NCI-H345 treated with DMSO at 0.1 percent for 48 hours (cell line): ENCODE measurements around the gene PRR12.

Experiments used
- DNase-seq: peaks from one replicate; lab custom pipeline; 2025; ENCODE audit not compliant: unreplicated experiment; lab: John Stamatoyannopoulos, UW

Gene PRR12

DNA sequence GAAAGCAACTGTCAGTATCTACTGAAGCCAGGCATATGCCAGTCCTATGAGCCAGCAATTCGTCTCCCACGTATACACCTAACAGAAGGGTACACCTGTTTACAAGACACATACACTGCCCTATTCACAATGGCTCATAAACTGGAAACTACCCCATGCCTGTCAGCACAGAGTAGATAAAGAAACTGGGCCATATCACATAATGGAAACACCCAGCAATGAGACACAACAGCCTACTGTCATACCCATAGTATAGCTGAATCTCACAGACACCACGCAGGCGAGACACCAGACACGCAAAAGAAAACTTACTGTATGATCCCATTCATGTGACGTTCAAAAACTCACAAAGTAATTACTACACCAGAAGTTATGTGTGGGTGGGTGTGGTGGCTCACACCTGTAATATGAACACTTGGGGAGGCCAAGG is 26.4 kb upstream of the PRR12 start:
- no peak for DNase-seq

DNA sequence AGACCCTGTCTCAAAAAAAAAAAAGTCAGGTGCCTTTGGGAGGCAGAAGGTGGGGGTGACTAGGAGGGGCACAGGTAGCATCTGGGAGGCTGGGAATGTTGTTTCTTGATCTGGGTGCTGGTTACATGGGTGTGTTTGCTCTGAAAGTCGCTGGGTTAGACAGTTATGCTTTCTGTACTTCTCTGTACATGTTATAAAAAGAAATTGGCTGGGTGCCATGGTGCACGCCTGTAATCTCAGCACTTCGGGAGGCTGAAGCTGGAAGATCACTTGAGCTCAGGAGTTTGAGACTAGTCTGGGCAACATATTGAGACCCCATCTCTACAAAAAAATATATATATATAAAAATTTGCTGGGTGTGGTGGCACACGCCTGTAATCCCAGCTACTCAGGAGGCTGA is 25.7 kb upstream of the PRR12 start:
- no peak for DNase-seq

- DNase-seq = no peak
These were observed 24.7 kb upstream of the PRR12 start for GRCh38 chr19:49566302-49566701.

DNA sequence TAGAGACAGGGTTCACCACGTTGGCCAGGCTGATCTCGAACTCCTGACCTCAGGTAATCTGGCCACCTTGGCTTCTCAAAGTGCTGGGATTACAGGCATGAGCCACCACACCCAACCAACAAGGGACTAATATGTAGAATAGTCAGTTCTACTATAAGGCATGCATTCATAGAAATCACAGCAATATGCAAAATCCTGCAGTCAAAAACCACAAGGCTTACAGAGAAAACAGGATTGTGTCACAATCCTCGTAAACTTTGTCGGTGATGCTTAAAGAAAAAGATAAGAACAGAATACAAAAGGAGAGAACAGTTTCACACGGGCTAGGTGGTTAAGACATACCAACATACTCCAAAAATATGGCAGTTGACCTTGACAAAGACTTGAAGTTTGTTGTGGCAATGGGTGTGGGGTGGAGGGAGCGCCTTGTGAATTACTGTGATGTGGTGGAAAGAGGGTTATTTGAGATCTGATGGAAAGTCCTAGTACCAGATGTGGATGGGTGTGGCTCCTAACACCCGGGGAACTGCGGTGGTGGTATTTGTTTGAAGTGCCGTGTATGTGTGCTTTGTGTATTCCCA is 23.0 kb upstream of the PRR12 start:
- DNase-seq = no peak

- DNase-seq = peak; percentile 53
These were observed 20.7 kb upstream of the PRR12 start for GRCh38 chr19:49570138-49570856.

DNA sequence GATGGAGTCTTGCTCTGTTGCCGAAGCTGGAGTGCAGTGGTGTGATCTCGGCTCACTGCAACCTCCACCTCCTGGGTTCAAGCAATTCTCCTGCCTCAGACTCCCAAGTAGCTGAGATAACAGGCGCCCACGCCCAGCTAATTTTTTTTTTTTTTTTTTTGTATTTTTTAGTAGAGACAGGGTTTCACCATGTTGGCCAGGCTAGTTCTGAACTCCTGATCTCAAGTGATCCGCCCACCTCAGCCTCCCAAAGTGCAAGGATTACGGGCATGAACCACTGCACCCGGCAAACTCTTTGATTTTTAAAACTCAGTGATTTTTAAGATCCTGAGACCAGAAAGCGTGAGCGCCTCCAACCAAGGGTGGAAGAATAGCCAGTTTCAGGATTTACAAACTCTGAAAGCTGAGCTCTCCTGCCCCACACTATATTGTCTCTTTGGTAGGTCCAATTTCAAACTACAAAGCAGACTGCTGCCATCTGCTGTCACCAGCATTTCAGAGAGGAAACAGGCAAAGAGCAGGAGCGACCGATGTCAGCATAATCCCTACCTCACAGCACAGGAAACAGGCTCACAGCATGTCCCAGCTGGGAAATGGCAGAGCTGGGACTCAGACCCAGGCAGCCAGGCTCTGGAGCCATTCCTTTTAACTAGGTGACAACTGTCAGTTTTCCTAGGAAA is 19.8 kb upstream of the PRR12 start:
- DNase-seq = no peak

GRCh38 chr19:49573009-49573408 is 18.0 kb upstream of the PRR12 start:
- no peak for DNase-seq

DNA sequence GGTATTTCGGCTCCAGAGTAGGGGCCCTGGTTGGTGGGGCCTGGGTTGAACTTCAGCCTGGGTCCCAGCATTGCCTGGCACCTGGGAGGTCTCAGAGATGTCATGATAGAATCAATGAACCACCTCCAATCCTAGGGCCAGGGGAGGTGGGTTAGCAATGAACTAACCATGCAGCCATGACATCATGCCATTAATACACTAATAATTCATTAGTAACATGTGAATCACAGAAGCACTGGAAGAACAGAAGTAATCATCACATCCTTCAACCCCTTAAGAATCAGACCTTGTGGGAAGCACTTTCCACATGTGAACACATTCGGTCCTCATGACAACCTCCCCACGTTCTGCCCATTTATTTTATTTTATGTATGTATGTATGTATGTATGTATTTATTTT is 17.6 kb upstream of the PRR12 start:
- no peak for DNase-seq

GRCh38 chr19:49574206-49574755 is 16.7 kb upstream of the PRR12 start:
- DNase-seq = no peak

- no peak for DNase-seq
These were observed 11.8 kb upstream of the PRR12 start for GRCh38 chr19:49579193-49579592.

GRCh38 chr19:49579947-49580263 is 11.1 kb upstream of the PRR12 start:
- DNase-seq = no peak

- peak; percentile 77 for DNase-seq
These were observed 10.5 kb upstream of the PRR12 start, which contains the start of gene NOSIP for GRCh38 chr19:49580264-49581006. TSS of gene NOSIP (minus strand) at chr19:49580556. CDS start at chr19:49560691, 19,865 bp downstream.

- no peak for DNase-seq
These were observed 9.9 kb upstream of the PRR12 start, which contains the start of gene PRRG2 for GRCh38 chr19:49581007-49581508. TSS of gene PRRG2 (plus strand) at chr19:49581316. CDS start at chr19:49583220, 1,904 bp downstream.

GRCh38 chr19:49583239-49583638 is 7.7 kb upstream of the PRR12 start:
- DNase-seq = no peak

- no peak for DNase-seq
These were observed 6.0 kb upstream of the PRR12 start for GRCh38 chr19:49585023-49585422.

- DNase-seq = no peak
These were observed 3.8 kb upstream of the PRR12 start for GRCh38 chr19:49587227-49587626.

DNA sequence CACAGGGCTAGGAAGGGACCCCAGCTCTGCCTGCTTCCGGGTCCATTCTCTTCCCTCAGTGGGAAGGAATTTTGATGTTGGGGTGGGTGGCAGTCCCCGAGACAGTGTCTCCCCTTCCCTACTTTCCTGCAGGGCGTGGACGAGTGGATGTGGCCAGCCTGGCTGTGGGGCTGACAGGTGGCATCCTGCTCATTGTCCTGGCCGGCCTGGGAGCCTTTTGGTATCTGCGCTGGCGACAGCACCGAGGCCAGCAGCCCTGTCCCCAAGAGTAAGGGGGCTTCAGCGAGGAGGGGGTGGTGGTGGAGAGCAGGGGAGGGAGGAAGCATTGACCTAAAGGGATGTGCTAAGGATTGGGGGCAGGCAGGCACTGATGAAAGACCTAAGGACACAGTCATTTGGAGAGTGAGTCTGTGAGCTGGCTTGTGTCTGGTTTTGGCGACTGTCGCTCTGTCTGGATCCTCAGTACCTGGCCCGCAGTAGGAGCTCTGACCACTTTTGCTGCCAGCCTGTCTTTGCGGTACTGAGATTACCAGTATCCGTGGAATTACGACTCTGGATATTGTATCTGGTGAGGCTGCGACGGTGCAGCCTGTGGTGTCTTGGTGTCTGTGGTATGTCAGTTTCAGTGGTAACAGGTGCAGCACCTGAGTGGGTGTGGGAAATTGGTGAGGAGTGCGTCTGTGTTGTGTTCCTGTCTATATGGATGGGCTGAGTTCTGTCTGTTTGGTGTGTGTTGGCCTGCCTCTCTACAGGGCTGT is 2.4 kb upstream of the PRR12 start:
- DNase-seq = no peak

DNA sequence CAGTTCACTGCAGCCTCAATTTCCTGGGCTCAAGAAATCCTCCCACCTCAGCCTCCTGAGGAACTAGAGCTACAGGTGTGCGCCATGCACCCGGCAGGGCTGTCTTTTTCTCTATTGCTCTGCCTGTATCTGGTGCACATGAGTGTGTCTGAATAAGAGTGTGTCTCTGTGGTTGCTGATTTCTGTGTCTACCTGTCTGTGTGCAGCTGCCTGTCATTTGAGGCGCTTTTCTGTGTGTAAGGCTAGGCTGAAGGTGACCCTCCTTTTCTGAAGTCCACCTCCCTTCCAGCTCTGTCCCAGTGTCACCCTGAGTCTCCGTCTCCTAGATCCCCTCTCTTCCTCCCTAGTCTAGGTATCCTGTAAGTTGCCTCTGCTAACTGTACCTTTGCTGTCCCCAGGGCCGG is 1.5 kb upstream of the PRR12 start:
- no peak for DNase-seq

GRCh38 chr19:49590071-49590970 is 661 bp upstream of the PRR12 start:
- peak; percentile 82 for DNase-seq
